Fibroblast of the aortic adventitia (primary cell): ENCODE data around the gene TIE1. TPM values are rescaled to one million over a fixed set of nuclear protein-coding genes. Genes with fewer than 3 reads are reported as not detected.

Experiments
- DNase-seq: peaks from one replicate; pipeline ENCODE4 v3.0.0-alpha.2; 2010; ENCODE audit warnings: low read depth
- H3K4me3 ChIP-seq: 2 replicates; pipeline ENCODE4 v1.5.1; 2011; ENCODE audit warnings: low read depth, mild to moderate bottlenecking, control low read depth, low read length, moderate library complexity
- CTCF ChIP-seq: IDR thresholded peaks from 2 replicates; pipeline ENCODE4 v1.5.1; 2011; ENCODE audit warnings: mild to moderate bottlenecking, low read length, control low read depth, inconsistent platforms; ENCODE audit not compliant: insufficient read depth
- total RNA-seq: library from RNA; depleted of rRNA; stranded (reverse); fragments of >200 nt; gene quantifications from 2 replicates; pipeline ENCODE4 v1.2.3, GENCODE V29; 2012; ENCODE audit warnings: low replicate concordance

TIE1 gene
- total RNA-seq, 1 donor = 0.81 TPM

DNA sequence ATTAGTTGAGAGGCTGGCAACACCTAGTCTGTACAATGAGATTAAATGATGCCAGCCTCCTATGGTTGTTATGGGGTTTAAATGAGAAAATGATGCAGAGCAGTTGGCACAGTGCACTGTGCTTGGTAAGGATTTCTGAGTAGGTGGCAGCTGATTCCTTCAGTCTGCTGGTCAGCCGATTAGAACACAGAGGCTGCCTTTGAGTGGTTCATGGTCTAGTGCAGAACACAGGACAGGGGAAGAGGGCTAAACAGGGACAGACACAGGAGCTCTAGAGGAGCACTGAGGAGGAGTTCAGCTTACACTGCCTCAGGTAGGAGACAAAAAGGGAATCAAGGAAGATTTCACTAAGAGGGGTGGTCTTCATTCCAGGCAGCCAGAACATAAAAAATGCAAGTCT, 1.4 kb downstream of the TIE1 start:
- DNase-seq = no peak
- H3K4me3 ChIP-seq = no peak overlapping the region
- TF ChIP-seq CTCF = no peak

DNA sequence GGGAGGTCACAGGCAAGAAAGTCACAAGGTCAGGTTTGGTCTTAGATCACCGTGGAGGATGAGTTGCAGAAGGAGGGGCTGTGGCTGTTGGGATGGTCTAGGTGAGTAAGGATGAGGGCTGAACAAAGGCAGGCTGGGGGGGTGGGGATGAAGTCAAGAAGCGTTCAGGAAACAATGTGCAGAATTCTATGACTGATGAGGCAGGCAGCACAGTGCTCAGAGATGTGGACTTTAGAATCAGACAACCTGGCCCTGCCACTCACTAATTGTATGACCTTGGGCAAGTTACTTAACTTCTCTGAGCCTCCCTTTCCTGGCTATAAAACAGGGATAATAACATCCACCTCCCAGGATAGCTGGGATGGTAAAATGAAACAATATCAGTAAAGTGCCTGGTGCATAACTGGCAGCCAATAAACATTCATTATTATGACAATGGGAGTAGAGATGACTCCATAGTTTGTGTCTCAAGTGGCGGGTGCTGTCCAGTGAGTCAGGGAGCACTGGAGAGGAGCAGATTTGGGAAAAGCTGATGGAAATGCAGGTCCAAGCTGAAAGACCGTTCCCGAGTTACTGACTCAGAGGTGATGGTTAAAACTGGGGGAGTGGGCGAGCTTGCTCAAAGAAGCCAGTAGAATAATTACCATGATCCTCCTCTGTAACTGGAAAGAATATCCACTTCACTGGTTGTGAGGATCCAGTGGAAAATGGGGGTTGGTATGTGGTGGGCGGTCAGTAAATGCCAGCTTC, 2.1 kb downstream of the TIE1 start:
- TF ChIP-seq CTCF = no peak
- no peak overlapping the region for H3K4me3 ChIP-seq
- no peak for DNase-seq

DNA sequence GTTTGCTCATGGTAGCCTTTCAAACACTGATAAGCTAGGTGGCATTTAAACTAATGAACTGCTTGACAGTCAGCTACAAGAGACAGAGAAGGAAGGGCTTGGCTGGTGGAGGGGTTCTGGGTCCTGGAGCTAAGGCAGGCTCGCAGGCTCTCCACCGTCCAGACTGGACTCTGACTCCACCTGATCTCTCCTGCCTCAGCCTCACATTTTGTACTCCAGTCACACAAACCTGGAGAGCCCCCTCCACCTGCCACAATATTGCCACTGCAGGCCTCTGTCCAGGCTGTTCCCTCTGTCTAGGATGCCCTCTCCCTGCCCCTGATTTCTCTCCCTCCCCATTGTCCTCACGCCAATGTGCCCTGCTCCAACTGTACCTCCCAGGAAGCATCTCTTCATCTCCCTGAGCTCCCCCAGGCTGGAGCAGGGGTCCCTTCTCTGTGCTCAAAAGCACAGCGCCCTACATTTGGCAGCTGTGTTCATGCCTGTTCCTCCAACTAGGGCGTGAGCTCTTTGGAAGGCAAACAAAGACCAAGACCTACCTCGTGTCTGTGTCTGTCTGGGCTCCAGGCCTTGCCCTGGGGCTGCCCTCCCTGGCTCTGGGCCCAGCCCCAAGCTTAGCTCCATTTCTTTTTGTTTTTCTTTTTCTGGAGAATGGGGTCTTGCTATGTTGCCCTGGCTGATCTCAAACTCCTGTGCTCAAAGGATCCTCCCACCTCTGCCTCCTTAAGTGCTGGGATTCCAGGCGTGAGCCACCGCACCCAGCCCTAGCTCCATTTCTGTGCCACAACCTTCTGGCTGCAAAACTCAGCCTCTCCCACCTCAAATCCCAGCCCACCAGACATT, 2.9 kb downstream of the TIE1 start:
- no peak overlapping the region for H3K4me3 ChIP-seq
- TF ChIP-seq CTCF = no peak
- no peak for DNase-seq

- no peak overlapping the region for H3K4me3 ChIP-seq
- TF ChIP-seq CTCF = no peak
- DNase-seq = no peak
These were observed 3.5 kb downstream of the TIE1 start for GRCh38 chr1:43304314-43304681.

DNA sequence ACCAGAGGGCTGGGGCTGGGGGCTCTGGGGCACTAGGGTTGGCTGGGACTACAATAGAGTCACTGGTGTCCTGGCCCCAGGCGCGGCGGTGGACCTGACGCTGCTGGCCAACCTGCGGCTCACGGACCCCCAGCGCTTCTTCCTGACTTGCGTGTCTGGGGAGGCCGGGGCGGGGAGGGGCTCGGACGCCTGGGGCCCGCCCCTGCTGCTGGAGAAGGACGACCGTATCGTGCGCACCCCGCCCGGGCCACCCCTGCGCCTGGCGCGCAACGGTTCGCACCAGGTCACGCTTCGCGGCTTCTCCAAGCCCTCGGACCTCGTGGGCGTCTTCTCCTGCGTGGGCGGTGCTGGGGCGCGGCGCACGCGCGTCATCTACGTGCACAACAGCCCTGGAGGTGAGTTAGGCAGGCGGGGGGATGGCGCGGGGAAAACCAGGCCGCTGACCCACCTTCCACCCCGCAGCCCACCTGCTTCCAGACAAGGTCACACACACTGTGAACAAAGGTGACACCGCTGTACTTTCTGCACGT, 4.1 kb downstream of the TIE1 start:
- TF ChIP-seq CTCF = no peak
- DNase-seq = no peak

GRCh38 chr1:43305461-43305860, 4.7 kb downstream of the TIE1 start:
- H3K4me3 ChIP-seq = no peak overlapping the region
- DNase-seq = no peak
- no peak for TF ChIP-seq CTCF

More for the DNA sequence above, 4.1 kb downstream of the TIE1 start:
- H3K4me3 ChIP-seq = no peak overlapping the region
